NCI-H748 treated with DMSO at 0.1 percent for 48 hours (cell line): ENCODE data around the gene NFE2L1.
"Not testable (repeated sequence)": the region's sequence is repeated elsewhere in the genome, so short reads cannot be mapped to it uniquely, and the experiment has no call there.

Experiments used
- DNase-seq: peaks from one replicate; lab custom pipeline; 2025; lab: John Stamatoyannopoulos, UW

Gene NFE2L1

DNA sequence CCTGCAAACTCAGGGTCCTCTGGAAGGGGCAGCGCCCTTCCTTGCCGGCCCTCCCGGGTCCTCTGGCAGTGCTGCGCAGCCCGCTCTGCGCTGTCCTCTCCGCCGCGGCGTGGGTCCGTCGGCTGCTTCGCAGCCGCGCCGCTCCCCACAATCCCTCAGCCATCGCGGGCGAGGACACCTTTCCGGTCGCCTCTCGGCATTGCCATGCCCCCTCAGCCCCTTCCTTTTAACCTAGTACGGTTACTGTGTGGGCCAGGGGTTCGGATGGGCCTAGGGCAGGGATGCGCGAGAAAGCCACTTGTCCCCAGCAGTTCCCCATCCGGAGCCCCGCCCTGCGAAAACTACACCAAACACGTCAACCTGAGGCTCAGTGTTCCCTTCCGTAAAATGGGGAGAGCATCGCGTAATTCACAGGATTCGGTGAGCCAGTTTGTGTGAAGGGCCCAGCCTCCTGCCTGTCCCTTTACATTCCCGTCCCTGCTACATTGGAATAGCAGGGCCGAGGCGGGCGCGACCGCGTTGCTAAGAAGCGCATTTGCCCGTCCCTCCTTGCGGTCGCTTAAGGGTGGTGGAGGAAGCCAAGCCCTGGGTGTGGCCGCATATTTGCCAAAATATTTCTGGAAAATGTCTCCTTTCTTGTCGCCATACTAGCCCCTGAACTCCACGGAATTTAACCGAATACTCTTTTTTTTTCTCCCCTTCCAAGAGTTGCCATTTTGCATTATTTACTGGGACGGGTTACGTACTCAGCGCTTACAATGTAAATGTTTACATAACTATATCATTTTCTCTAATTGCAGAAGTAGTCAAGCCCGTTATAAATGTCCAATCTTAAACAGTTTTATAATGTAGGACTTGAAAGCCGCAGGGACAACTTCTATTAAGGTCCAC is 23.8 kb upstream of the NFE2L1 start:
- DNase-seq: peak; percentile 77

DNA sequence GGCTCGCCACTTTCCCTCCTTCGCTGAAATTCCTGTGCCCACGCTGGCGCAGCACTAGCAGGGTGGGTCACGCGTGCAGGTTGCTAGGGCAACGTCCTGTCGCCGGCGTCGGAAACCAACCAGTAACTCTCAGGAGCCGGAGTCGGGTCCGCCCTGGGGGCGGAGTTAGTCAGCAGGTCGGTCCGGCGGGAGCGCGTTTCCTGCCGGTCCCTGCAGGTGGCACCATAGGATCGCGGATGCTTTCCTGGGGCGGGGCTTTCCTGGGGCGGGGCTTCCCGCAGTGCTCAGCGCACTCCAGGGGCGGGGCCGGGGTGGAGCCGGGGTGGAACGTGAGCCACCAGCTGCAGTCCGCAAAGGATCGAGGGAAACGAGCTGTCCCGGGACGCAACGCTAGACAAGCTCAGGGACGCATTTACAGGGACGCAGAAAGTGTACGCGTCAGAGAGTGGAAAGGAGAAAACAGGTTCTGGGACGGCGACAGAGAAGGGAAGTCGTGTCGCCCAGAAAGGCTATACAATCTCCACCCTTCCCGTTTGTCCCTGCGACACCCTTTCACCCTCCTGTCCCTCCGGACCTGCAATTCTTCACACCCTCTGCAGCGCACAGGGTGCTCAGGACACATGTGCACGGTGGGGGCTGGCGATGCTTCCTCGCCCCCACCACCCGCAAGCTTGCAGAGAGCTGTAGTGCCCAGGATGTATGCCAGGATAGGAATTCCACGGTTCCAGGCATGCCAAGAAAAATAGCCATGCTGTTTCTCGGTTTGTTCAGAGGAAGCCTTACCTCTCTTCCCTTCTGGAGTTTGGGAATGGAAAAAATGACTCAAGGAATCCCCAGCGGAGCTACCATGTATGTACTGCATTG is 22.9 kb upstream of the NFE2L1 start:
- peak; percentile 93 for DNase-seq

DNA sequence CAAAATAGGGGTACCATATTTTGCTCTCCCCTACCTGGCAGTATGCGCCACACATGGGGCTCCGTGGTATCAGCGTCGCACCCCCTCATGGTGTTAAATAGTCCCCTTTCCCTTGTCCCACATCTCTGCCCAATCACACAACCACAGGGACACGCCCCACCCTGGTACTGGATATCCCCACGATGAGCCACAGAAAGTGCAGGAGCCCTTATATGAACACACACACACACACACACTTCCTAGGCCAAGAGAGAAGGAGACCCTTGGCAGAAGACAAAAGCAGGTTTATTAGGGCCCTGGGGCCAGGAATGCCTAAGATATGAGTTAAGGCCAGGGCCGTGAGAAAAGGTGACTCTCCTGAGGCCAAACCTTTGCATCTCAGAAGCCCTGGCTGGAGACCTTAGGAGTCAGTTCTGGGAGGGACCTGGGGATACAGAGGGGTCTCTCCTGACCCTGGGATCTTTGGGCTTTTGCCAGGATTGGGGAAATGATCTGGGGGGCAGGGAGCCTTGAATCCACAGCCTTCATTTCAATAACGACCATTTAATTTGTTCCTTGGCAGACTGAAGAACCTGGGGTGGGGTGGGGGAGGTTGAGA is 22.2 kb upstream of the NFE2L1 start:
- no peak for DNase-seq

DNA sequence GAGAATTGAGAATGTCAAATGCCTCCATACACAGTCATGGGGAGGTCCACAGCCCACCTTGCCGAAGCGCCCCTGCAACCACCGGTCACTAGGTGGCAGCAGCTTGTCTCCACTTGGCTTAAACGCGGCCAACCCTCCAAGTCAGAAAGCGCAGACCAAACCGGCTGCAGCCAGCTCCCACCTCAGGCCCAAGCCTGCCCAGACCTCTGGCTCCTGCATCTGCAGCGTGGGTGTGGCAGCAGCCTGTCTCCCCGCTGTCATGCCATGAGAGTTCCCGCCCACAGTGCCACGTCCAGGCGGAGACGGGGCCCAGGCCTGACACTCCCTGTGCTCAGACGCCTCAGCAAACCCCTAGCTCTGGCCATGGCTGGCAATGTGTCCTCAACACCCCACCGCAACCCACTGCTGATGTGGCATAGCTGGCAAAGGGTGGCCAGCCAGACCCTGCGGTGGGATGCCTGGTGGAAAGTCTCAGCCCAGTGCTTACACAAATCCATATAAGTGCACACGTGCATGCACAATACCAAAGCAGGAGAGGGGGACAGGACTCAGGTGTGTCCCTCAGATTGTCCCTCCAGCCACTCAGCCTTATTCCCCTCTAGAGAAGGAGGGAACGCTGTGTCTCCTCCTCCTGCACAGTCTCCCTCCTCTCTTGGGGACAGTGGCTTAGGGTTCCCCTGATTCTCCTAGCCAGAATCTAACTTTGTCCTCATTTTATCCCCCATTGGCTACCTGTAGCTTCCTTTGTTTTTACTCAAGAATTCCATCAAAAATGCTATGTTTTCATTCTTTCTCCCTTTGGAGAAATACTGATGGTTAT is 21.4 kb upstream of the NFE2L1 start:
- peak; percentile 82 for DNase-seq

DNA sequence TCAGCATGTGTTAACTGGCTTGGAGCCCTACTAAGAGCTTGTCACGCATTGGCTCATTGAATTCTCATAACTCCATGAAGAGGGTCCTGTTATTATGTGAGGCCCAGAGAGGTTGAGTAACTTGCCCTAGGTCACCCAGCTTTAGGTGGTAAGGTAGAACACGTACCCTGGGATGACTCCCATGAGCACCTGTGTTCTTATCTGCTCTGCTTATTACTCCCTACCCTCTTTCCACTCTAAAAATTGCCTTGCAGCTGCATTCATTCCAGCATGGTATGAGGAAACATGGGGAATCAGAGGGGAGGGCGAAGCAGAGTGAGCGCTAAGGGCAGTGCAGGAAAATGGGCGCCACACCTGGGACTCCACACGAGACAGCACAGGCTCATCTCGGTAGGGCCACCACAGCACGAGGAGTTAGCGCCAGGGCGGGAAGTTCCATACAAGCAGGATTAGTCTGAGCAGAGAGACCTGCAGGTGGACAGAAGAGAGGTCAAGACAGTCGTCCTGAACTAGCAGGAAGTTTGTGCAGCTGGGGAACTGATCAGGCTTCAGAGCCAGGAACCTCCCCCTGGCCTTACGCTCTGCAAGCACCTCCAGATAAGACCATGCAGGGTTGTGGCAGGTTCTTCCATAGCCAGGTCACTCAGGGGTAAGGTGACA is 20.7 kb upstream of the NFE2L1 start:
- DNase-seq: no peak

DNA sequence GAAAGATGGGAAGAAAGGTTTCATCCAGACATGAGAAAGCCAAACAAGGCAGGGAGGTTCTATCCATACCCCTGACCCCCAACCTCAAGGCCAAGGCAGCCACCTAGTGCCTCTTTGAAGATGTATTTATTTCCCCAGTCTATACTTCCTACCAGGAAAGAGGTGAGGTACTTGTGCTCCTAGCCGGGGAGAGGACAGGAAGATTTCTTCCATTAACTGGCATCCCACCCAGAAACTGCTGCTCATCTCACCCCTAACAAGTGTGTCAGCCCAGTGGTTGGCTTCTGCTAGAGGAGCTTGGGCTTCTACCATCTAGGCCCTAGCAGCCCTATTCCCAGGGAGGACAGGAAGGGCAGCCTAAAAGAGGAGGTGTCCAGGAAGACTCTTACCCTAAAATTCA is 19.4 kb upstream of the NFE2L1 start:
- DNase-seq: no peak

DNA sequence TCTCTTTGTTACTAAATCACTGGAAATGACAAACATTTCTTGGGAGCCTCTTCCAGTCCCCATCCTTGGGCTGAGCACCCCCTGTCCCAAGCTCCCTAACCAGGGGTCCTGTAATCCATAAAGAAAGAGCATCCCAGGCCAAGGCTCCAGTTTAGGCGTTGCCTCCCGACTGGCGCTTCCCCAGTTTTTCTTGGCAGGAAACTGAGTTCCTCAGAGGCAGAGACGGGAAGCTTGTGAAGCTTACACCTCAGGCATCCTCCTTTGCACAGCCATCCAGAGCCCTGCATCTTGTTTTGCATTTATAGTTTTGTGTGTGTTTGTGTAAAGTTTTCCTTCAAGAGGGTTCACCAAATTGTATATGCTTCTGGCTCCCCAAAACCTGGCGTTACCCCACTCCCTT is 17.6 kb upstream of the NFE2L1 start:
- DNase-seq: no peak

DNA sequence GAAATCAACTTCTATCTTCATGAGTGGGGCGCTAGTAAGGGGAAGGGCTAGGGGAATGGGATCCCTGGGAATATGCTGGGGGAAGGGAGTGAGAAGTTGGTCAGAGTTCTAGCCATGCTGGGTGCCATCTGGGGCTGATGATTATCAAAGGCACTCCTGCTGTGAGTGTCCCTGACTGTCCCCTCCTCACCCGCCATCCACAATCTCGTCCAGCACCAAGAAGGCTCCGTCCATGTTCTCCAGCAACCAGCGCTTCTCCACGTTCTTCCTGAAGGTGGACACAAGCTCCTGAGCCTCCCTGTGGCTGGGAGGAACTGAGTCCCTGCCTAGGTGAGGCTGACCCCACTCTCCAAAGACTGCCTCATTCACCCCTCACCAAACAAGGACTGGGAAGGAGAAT is 16.2 kb upstream of the NFE2L1 start:
- no peak for DNase-seq

DNA sequence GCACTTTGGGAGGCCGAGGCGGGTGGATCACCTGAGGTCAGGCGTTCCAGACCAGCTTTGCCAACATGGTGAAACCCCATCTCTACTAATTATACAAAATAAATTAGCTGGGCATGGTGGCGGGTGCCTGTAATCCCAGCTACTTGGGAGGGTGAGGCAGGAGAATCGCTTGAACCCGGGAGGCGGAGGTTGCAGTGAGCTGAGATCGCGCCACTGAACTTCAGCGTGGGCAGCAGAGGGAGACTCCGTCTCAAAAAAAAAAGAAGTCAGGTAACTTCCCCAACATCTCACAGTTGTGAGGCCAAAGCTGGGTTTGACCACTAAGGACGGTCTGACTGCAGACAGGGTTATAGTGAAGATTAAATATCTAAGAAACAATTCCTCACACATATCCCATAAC is 13.4 kb upstream of the NFE2L1 start:
- not testable (repeated sequence) for DNase-seq

DNA sequence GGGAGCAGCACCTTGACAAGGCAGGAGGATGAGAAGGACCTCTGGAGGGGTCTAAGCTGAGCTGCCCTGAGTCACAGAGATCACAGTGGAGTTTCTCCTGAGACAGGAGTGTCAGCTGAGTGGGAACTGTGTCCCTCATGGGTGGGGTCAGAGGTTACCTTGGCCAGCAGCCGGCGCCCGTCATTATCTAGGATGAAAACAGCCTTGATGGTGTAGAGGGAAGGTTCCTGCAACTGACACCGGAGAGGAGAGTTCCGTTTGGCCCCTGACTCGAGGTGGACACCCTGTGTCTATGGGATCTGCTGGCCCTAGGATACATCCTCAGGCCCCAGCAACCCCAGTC is 11.5 kb upstream of the NFE2L1 start:
- no peak for DNase-seq

DNA sequence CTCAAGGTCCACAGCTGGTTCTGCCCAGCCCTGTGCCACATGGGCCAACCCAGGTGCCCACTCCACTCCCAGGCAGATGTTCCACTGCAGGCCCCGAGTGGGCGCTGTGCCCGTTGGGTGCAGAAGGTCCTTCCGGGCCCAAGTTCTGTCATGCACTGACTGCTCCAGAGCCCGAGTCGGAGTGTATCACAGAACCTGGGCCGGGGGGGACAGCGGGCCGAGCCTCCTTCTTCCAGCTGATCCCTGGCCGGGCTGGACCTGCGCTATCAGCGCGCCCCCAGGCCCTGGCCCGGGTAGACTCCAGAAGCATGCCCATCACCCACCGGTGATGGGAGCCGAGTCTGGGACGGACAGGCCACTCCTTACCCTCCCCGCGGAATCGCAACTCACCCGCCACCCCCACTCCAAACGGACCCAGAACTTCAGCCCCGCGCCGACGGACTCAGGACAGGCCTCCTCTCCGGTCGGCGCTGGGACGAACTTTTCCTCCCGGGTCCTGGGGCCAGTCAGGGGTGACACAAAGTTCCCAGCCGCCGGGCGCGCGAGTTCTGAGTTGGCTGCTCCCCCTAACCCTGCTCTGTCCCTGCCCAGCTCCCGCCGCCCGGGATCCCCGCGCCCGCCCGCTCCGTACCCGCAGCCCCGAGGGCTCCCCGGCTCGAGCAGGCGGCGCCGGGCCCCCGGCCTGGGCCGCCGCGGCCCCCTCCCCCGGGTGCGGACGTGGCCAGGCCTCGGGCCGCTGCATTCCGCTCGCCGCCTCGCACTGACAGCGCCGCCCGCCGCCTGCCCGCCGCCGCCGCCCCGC is 10.9 kb upstream of the NFE2L1 start, which contains the start of gene COPZ2:
TSS of gene COPZ2 (minus strand) at position 762 of the 802 bp plus-strand sequence. CDS start at position 742, 20 bp downstream.
- DNase-seq: no peak

DNA sequence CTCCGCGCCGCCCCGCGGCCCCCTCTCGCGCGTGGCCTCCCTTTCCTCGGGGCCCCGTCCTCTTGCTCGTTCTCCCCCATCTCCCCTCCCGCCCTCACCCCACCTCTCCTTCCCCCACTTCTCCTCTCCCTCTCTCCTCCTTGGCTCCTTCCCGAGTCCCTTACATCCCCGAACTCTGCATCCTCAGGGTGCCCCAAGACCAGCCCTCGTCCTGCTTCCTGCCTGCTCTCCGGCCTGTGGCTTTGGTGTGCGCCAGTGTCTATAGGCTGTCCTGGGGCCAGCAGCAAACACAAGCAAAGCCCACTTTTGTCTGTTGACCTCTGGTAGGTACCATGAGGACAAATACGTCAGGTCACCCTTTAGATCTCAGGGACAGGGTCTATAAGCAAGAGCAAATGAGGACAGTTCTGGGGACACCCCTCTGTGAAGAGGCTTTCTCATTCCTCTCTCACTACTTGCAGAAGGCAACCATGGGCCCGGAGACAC is 10.3 kb upstream of the NFE2L1 start:
- no peak for DNase-seq

DNA sequence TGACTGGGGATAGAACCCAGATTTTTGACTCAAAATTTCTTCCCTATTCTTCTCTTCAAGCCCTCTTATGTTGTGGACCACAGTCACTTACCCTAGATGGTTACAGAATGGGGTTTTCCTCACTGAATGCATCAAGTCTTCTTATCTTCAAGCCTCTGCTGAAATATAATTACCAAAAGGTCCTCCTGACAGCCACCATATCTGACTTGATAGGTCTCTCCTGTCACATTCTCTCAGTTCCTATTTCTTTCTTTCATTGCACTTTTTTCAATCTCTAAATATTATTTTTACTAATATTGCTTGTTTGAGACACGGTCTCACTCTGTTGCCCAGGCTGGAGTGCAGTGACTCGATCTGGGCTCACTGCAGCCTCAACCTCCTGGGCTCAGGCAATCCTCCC is 9.5 kb upstream of the NFE2L1 start:
- DNase-seq: no peak

DNA sequence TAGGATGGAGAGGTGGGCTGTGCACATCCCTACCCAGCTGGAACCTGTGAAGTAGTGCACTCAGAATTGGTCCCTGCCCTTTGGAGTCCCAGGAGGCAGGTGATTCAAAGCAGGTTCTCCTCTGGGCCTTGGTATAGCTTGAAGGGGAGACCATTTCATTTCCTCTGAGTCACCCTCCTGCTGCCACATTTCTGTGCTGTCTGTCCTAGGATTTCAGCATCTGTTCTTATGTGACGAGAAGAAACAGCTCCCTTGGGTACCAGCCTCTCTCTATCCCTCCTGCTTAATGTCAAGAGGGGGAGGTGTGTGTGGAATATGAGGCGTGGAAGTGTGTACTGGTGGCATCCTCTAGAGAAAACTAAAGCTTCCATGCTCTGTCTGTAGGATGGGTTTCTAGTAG is 5.0 kb upstream of the NFE2L1 start:
- no peak for DNase-seq

DNA sequence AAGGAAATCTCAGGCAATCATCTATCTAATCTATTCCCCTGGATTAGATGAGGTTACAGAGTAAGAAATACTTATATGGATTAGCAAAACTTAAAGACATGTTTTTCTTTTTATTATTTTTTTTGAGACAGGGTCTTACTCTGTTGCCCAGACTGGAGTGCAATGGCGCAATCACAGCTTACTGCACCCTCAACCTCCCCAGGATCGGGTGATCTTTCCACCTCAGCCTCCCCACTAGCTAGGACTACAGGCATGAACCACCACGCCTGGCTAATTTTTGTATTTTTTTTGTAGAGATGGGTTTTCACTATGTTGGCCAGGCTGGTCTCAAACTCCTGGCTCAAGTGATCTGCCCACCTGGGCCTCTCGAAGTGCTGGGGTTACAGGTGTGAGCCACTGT is 3.3 kb upstream of the NFE2L1 start:
- DNase-seq: no peak

DNA sequence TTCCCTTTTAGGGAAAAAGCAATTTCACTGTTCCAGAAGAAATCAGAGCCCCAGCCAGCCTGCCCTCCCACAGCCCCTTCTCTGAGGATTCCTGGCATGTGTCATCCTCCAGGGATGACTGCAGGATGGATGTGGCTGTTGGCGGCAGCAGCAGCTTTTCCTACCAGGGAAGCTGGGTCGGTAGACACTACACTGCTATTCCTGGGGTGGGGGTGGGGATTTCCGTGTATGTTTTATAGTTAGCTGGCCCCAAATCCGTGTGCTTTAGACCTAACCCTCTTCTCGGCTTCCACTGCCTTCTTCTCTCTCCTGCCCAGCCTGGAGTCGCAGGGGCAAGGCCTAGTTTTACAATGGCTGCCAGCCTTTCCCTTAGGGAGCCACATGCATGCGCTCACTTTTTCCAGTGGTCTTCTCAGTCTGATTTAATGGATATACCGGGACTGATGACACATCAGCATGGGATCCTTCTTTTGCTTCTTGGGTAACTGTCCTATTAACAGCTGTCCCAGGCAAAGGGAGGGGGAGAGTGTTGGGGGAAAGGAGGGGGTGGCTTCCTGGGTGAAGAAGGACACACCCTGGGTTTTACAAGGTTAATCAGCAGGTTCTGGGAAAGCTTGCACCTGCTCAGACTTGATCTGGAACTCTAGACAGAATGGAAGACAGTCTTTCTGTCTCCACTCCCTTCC is 2.7 kb upstream of the NFE2L1 start:
- DNase-seq: no peak

DNA sequence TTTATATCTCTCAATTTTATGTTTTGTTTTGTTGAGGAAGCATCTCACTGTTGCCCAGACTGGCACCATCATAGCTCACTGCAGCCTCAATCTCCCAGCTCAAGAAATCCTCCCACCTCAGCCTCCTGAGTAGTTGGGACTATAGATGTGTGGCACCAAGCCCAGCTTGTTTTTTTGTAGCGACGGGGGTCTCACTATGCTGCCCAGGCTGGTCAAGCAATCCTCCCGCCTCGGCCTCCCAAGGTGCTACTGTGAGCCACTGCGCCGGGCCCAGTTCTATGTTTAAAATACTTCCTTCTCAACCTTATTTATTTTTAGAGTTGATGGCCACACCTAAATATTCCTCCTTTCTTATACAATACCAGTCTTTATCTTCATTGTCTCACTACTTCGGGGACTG is 1.9 kb upstream of the NFE2L1 start:
- no peak for DNase-seq

DNA sequence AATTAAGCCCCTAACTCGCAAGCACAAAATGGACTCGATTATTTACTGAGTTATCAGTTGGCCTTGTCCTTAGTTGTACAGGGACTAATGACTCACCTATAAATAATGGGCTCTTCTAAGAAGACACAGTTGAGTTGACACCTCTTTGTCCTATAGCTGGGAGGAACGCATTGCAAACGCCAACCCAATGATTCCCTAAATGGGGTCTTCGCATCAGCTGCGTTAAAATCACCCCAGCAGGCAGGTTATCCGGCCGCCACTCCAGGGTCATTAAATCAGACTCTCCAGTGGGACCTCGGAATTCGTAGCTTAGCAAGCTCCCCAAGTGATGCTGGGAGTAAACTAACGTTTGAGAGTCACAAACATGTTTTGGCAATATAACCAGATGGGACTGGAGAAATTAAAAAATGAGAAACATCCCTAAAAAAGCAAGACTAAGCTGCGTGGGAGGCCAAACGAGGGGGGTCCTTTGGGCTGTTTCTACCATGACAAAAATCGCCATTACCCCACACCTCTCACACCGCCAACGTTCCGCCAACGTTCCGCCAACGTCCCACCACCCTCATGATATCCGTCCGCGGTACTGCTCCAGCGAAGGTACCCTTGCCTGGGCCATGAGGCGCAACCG is 932 bp upstream of the NFE2L1 start:
- DNase-seq: no peak
